HCT116 (cell line): Measurements from ENCODE around the gene IFT74.

Experiments used
- EZH2 ChIP-seq: fragments of 200-600 bp; sonication (generic); IDR thresholded peaks from 2 replicates; pipeline ENCODE4 v1.6.1; 2017; ENCODE audit warnings: antibody characterized with exemption, mixed run types
- EZH2phosphoT487 ChIP-seq: fragments of 200-600 bp; IDR thresholded peaks from 2 replicates; pipeline ENCODE4 v1.6.1; 2018; ENCODE audit warnings: antibody characterized with exemption, borderline replicate concordance
- JUND ChIP-seq: IDR thresholded peaks from 2 replicates; pipeline ENCODE4 v1.6.1; 2012
- POLR2A ChIP-seq: IDR thresholded peaks from 2 replicates; pipeline ENCODE4 v1.7.0; 2011; ENCODE audit warnings: borderline replicate concordance; ENCODE audit not compliant: insufficient read depth, insufficient read length; ENCODE audit errors: extremely low read depth
- POLR2AphosphoS5 ChIP-seq: IDR thresholded peaks from 2 replicates; pipeline ENCODE4 v1.6.1; 2011; ENCODE audit warnings: mild to moderate bottlenecking, low read depth, low read length, moderate library complexity
- RAD21 ChIP-seq: IDR thresholded peaks from 2 replicates; pipeline ENCODE4 v1.6.1; 2012; ENCODE audit warnings: low read depth, mild to moderate bottlenecking
- SIN3A ChIP-seq: IDR thresholded peaks from 2 replicates; pipeline ENCODE4 v1.6.1; 2012; ENCODE audit warnings: low read depth
- YY1 ChIP-seq: IDR thresholded peaks from 2 replicates; pipeline ENCODE4 v1.6.1; 2011; ENCODE audit warnings: low read length, low read depth, moderate library complexity, mild to moderate bottlenecking; ENCODE audit not compliant: insufficient replicate concordance; ENCODE audit errors: extremely low read depth
- ZNF274 ChIP-seq: fragments of 200-500 bp; sonication (Bioruptor generic); IDR thresholded peaks from 2 replicates; pipeline ENCODE4 v1.6.1; 2014; ENCODE audit warnings: mild to moderate bottlenecking, low read depth, low read length, inconsistent platforms
- TF ChIP-seq, protein P1 (sequence below), 3 experiments: fragments of 200-600 bp in 1 of 3; sonication (generic) in 1 of 3; IDR thresholded peaks in 2 of 3; conservative IDR thresholded peaks in 1 of 3; 2 replicates each; pipeline ENCODE4 v1.5.1; 2012 to 2017; ENCODE audit warnings: low read depth in 2 of 3, low read length in 2 of 3, antibody characterized with exemption in 1 of 3, borderline replicate concordance in 1 of 3, control low read depth in 1 of 3, mild to moderate bottlenecking in 1 of 3, mixed read lengths in 1 of 3, mixed run types in 1 of 3, moderate library complexity in 1 of 3; ENCODE audit not compliant: insufficient read depth in 1 of 3
- TF ChIP-seq, protein P2 (sequence below): IDR thresholded peaks from 2 replicates; pipeline ENCODE4 v1.6.1; 2011; ENCODE audit warnings: mild to moderate bottlenecking, low read length, moderate library complexity; ENCODE audit not compliant: insufficient replicate concordance; ENCODE audit errors: extremely low read depth
- TF ChIP-seq, protein P3 (sequence below): IDR thresholded peaks from 2 replicates; pipeline ENCODE4 v1.6.1; 2012
- TF ChIP-seq, protein P4 (sequence below): IDR thresholded peaks from 2 replicates; pipeline ENCODE4 v1.6.1; 2012
- TF ChIP-seq, protein P5 (sequence below): IDR thresholded peaks from 2 replicates; pipeline ENCODE4 v1.6.1; 2012; ENCODE audit warnings: low read depth

DNA sequence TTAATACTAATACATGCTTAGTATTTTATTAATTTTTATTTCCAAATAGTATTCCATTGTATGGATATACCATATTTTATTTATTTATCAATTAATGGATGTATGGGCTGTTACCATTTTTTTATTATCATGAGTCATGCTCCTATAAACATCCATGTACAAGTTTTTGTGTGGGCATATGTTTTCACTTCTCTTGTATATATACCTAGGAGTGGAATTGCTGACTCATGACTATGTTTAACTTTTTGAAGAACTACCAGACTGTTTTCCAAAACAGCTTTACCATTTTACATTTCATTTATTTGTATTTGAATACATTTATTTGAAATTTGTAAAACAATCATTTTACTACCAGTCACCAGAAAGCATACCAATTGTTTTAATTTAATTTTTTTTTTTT, 63.4 kb downstream of the IFT74 start:
- TF ChIP-seq RAD21 (no peak), ZNF274 (no peak), EZH2 (no peak), POLR2A (no peak), JUND (no peak), POLR2AphosphoS5 (no peak), YY1 (no peak), EZH2phosphoT487 (no peak), SIN3A (no peak)
- TF ChIP-seq, protein P1, sequence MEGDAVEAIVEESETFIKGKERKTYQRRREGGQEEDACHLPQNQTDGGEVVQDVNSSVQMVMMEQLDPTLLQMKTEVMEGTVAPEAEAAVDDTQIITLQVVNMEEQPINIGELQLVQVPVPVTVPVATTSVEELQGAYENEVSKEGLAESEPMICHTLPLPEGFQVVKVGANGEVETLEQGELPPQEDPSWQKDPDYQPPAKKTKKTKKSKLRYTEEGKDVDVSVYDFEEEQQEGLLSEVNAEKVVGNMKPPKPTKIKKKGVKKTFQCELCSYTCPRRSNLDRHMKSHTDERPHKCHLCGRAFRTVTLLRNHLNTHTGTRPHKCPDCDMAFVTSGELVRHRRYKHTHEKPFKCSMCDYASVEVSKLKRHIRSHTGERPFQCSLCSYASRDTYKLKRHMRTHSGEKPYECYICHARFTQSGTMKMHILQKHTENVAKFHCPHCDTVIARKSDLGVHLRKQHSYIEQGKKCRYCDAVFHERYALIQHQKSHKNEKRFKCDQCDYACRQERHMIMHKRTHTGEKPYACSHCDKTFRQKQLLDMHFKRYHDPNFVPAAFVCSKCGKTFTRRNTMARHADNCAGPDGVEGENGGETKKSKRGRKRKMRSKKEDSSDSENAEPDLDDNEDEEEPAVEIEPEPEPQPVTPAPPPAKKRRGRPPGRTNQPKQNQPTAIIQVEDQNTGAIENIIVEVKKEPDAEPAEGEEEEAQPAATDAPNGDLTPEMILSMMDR (IDR thresholded peaks at IDR 0.05 in 2 of 3, conservative IDR thresholded peaks at IDR 0.05 in 1 of 3; ENCODE audit: borderline replicate concordance in 1 of 3, insufficient read depth in 1 of 3, low read depth in 2 of 3, low read length in 2 of 3) = no peak
- TF ChIP-seq, protein P2, sequence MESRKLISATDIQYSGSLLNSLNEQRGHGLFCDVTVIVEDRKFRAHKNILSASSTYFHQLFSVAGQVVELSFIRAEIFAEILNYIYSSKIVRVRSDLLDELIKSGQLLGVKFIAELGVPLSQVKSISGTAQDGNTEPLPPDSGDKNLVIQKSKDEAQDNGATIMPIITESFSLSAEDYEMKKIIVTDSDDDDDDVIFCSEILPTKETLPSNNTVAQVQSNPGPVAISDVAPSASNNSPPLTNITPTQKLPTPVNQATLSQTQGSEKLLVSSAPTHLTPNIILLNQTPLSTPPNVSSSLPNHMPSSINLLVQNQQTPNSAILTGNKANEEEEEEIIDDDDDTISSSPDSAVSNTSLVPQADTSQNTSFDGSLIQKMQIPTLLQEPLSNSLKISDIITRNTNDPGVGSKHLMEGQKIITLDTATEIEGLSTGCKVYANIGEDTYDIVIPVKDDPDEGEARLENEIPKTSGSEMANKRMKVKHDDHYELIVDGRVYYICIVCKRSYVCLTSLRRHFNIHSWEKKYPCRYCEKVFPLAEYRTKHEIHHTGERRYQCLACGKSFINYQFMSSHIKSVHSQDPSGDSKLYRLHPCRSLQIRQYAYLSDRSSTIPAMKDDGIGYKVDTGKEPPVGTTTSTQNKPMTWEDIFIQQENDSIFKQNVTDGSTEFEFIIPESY = no peak
- TF ChIP-seq, protein P3, sequence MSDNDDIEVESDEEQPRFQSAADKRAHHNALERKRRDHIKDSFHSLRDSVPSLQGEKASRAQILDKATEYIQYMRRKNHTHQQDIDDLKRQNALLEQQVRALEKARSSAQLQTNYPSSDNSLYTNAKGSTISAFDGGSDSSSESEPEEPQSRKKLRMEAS = no peak
- TF ChIP-seq, protein P4, sequence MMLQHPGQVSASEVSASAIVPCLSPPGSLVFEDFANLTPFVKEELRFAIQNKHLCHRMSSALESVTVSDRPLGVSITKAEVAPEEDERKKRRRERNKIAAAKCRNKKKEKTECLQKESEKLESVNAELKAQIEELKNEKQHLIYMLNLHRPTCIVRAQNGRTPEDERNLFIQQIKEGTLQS = no peak
- TF ChIP-seq, protein P5, sequence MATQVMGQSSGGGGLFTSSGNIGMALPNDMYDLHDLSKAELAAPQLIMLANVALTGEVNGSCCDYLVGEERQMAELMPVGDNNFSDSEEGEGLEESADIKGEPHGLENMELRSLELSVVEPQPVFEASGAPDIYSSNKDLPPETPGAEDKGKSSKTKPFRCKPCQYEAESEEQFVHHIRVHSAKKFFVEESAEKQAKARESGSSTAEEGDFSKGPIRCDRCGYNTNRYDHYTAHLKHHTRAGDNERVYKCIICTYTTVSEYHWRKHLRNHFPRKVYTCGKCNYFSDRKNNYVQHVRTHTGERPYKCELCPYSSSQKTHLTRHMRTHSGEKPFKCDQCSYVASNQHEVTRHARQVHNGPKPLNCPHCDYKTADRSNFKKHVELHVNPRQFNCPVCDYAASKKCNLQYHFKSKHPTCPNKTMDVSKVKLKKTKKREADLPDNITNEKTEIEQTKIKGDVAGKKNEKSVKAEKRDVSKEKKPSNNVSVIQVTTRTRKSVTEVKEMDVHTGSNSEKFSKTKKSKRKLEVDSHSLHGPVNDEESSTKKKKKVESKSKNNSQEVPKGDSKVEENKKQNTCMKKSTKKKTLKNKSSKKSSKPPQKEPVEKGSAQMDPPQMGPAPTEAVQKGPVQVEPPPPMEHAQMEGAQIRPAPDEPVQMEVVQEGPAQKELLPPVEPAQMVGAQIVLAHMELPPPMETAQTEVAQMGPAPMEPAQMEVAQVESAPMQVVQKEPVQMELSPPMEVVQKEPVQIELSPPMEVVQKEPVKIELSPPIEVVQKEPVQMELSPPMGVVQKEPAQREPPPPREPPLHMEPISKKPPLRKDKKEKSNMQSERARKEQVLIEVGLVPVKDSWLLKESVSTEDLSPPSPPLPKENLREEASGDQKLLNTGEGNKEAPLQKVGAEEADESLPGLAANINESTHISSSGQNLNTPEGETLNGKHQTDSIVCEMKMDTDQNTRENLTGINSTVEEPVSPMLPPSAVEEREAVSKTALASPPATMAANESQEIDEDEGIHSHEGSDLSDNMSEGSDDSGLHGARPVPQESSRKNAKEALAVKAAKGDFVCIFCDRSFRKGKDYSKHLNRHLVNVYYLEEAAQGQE = no peak
